Measurements from ENCODE around the gene KDM2B.

- no peak for TF ChIP-seq POLR2A (IDR thresholded peaks at IDR 0.05; ENCODE audit: low read depth, low read length)
- no peak for TF ChIP-seq CTCF (IDR thresholded peaks at IDR 0.05; ENCODE audit: extremely low read depth in 1 of 2, insufficient read depth in 1 of 2, low read depth in 1 of 2, low read length in 2 of 2)
Observed at GRCh38 chr12:121501946-121502345, 78.9 kb downstream of the KDM2B start.
